Measurements from ENCODE around the gene CLDN6.

Gene CLDN6, protein sequence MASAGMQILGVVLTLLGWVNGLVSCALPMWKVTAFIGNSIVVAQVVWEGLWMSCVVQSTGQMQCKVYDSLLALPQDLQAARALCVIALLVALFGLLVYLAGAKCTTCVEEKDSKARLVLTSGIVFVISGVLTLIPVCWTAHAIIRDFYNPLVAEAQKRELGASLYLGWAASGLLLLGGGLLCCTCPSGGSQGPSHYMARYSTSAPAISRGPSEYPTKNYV

DNA sequence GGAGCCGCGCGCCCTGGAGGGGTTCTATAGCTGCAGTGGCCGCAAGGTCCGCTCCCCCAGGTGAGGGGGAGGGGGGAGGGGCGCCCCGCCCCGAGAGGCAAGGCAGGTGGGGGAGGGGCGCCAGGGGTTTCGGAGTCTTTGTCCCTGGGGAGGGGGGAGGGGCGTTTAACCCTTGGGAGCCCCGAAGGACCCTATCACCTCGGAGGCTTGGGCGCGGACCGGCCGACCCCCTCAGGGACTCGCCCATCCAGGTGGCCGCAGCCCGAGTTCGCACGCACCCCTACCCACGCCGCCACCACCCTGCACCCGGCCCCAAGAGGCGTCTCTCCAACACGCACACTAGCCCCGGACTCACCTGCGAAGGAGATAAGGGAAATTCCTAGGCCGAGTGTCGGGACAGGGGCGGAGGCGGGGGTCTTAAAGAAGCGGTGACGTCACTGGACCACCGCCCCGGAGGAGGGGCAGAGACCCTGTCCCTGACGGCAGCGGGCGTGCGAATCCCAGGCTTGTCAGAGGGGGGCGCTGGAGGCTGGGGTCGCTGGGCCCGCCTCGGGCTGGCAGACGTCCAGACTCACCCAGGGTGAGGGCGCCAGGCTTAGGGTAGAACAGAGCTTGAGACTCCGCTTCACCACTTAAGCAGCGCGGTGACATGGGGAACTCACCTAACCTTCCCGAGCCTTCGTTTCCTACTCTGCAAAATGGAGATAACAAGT lies at the start of gene CLDN6:
TSS of gene CLDN6 (minus strand) at position 390 of the 713 bp plus-strand sequence. CDS start 2,162 bp downstream, outside the sequence.
- Histone ChIP-seq H3K4me3 (replicated peaks; ENCODE audit: low read depth, low read length) (no peak within 1 kb of the TSS), H3K36me3 (ENCODE audit: control insufficient read depth, insufficient read depth, low read length) (no peaks in the 10 kb centered on the region), H3K27me3 (replicated peaks; ENCODE audit: control insufficient read depth, insufficient read depth, low read length) (no peaks in the 10 kb centered on the region; the same call in none of the 2 replicates)
- no peak for DNase-seq (ENCODE audit: extremely low read depth, insufficient read length)
- TF ChIP-seq, protein P1, sequence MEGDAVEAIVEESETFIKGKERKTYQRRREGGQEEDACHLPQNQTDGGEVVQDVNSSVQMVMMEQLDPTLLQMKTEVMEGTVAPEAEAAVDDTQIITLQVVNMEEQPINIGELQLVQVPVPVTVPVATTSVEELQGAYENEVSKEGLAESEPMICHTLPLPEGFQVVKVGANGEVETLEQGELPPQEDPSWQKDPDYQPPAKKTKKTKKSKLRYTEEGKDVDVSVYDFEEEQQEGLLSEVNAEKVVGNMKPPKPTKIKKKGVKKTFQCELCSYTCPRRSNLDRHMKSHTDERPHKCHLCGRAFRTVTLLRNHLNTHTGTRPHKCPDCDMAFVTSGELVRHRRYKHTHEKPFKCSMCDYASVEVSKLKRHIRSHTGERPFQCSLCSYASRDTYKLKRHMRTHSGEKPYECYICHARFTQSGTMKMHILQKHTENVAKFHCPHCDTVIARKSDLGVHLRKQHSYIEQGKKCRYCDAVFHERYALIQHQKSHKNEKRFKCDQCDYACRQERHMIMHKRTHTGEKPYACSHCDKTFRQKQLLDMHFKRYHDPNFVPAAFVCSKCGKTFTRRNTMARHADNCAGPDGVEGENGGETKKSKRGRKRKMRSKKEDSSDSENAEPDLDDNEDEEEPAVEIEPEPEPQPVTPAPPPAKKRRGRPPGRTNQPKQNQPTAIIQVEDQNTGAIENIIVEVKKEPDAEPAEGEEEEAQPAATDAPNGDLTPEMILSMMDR (IDR thresholded peaks at IDR 0.05; ENCODE audit: insufficient read depth, low read length, poor library complexity, severe bottlenecking) = peak; percentile 29

- TF ChIP-seq, protein P1 (IDR thresholded peaks at IDR 0.05; ENCODE audit: insufficient read depth, low read length, poor library complexity, severe bottlenecking) = no peak
- Histone ChIP-seq H3K4me3 (replicated peaks; ENCODE audit: low read depth, low read length) (peak overlapping the region; percentile 65), H3K27me3 (replicated peaks; ENCODE audit: control insufficient read depth, insufficient read depth, low read length) (no peaks in the 10 kb centered on the region), H3K36me3 (ENCODE audit: control insufficient read depth, insufficient read depth, low read length) (peaks cover 5% of the 10 kb centered on the region)
- DNase-seq (ENCODE audit: extremely low read depth, insufficient read length) = no peak
These were observed 48.4 kb upstream of the CLDN6 start for GRCh38 chr16:3066440-3066748.

GRCh38 chr16:3065742-3066439 lies 47.9 kb upstream of the CLDN6 start:
- no peaks in the 10 kb centered on the region for H3K27me3 ChIP-seq (replicated peaks; ENCODE audit: control insufficient read depth, insufficient read depth, low read length)
- TF ChIP-seq, protein P1 (IDR thresholded peaks at IDR 0.05; ENCODE audit: insufficient read depth, low read length, poor library complexity, severe bottlenecking) = no peak
- no peak for DNase-seq (ENCODE audit: extremely low read depth, insufficient read length)
- peak overlapping the region; percentile 65 for H3K4me3 ChIP-seq (replicated peaks; ENCODE audit: low read depth, low read length)
- peaks cover 5% of the 10 kb centered on the region for H3K36me3 ChIP-seq (ENCODE audit: control insufficient read depth, insufficient read depth, low read length)

GRCh38 chr16:3065069-3065741 lies 47.2 kb upstream of the CLDN6 start, which contains the start of gene IL32:
Gene IL32 (plus strand): TSS chr16:3065640. CDS start chr16:3065812, 172 bp downstream.
- TF ChIP-seq, protein P1 (IDR thresholded peaks at IDR 0.05; ENCODE audit: insufficient read depth, low read length, poor library complexity, severe bottlenecking) = no peak
- Histone ChIP-seq H3K27me3 (replicated peaks; ENCODE audit: control insufficient read depth, insufficient read depth, low read length) (no peaks in the 10 kb centered on the region), H3K36me3 (ENCODE audit: control insufficient read depth, insufficient read depth, low read length) (peaks cover 5% of the 10 kb centered on the region), H3K4me3 (replicated peaks; ENCODE audit: low read depth, low read length) (peak within 1 kb of the TSS; percentile 65)
- no peak for DNase-seq (ENCODE audit: extremely low read depth, insufficient read length)

DNA sequence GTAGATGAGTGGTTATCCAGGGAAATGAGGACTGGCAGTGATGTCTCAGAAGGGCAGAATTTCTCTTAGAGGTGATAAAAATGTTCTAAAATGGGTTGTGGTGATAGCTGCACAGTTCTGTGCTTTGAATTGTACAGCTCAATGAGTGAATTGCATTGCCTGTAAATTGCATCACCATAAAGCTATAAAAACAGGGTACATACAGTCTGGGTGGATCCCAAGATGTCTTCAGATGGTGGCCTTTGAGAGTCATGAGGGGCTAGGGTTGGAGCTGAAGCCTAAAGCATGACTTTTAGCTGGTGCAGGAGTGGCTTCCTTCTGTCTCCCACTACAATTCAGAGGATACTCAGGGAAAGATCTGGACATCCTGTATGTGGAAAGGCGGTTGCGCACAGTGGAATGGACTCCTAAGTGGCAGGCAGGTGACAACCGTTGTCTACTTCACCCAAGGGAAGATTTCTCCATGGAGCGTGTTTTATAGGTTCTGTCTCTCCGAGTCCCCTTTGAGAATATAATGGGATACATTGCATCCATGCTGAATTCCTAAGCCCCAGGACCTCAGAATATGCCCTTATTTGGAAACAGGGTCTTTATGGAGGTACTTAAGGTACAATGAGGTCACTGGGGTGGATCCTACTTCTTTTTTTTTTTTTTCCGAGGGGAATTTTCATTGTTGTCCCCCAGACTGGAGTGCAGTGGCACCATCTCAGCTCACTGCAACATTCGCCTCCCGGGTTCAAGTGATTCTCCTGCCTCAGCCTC lies 45.8 kb upstream of the CLDN6 start:
- TF ChIP-seq, protein P1 (IDR thresholded peaks at IDR 0.05; ENCODE audit: insufficient read depth, low read length, poor library complexity, severe bottlenecking) = no peak
- H3K4me3 ChIP-seq (replicated peaks; ENCODE audit: low read depth, low read length) = no peak overlapping the region
- peaks cover 3% of the 10 kb centered on the region for H3K36me3 ChIP-seq (ENCODE audit: control insufficient read depth, insufficient read depth, low read length)
- no peaks in the 10 kb centered on the region for H3K27me3 ChIP-seq (replicated peaks; ENCODE audit: control insufficient read depth, insufficient read depth, low read length)
- no peak for DNase-seq (ENCODE audit: extremely low read depth, insufficient read length)

Data from GM06990 (cell line).